Neural cell (in vitro differentiated cells): Measurements from ENCODE around the gene NGLY1. TPM values are rescaled to one million over a fixed set of nuclear protein-coding genes. Genes with fewer than 3 reads are reported as not detected.
A peak's percentile ranks its signal among the peaks of the same experiment; 100 is the strongest.

ENCODE experiments used
- H2AFZ ChIP-seq: fragments of 200-600, 300-800 bp; sonication (generic), shearing (Covaris generic); 2 replicates; pipeline ENCODE4 v1.6.0; 2014; ENCODE audit warnings: low read depth, mild to moderate bottlenecking, antibody characterized with exemption, low read length, moderate library complexity
- H3F3A ChIP-seq: fragments of 200-600 bp; shearing (Covaris generic); 2 replicates; pipeline ENCODE4 v1.6.1; 2016; ENCODE audit warnings: mild to moderate bottlenecking, moderate library complexity, mixed read lengths, antibody characterized with exemption, low read length; ENCODE audit not compliant: insufficient read depth, poor library complexity, severe bottlenecking
- H3K27ac ChIP-seq: fragments of 200-600, 300-800 bp; sonication (generic), shearing (Covaris generic); 2 replicates; pipeline ENCODE4 v1.5.1; 2014; ENCODE audit warnings: mild to moderate bottlenecking, low read length, moderate library complexity
- H3K27me3 ChIP-seq: fragments of 300-800, 200-600 bp; sonication (generic), shearing (Covaris generic); 2 replicates; pipeline ENCODE4 v1.6.0; 2014; ENCODE audit warnings: mild to moderate bottlenecking, low read depth, low read length, moderate library complexity; ENCODE audit not compliant: insufficient read depth
- H3K36me3 ChIP-seq: fragments of 300-800, 200-600 bp; sonication (generic), shearing (Covaris generic); 2 replicates; pipeline ENCODE4 v1.5.1; 2014; ENCODE audit warnings: mild to moderate bottlenecking, antibody characterized with exemption, low read length, moderate library complexity; ENCODE audit not compliant: insufficient read depth
- H3K4me2 ChIP-seq: fragments of 300-800, 200-600 bp; sonication (generic), shearing (Covaris generic); 2 replicates; pipeline ENCODE4 v1.6.0; 2014; ENCODE audit warnings: mild to moderate bottlenecking, low read length
- H3K4me3 ChIP-seq: fragments of 300-800, 200-600 bp; sonication (generic), shearing (Covaris generic); 2 replicates; pipeline ENCODE4 v1.5.1; 2014; ENCODE audit warnings: mild to moderate bottlenecking, low read length, moderate library complexity
- H3K79me2 ChIP-seq: fragments of 200-600 bp; shearing (Covaris generic); replicated peaks from 2 replicates; pipeline ENCODE4 v1.6.0; 2014; ENCODE audit warnings: mild to moderate bottlenecking, low read length, moderate library complexity; ENCODE audit not compliant: insufficient read depth
- H3K9ac ChIP-seq: fragments of 300-800, 200-600 bp; sonication (generic), shearing (Covaris generic); 2 replicates; pipeline ENCODE4 v1.6.1; 2016; ENCODE audit warnings: mild to moderate bottlenecking, low read length, mixed read lengths
- H3K9me2 ChIP-seq: fragments of 200-600 bp; shearing (Covaris generic); 2 replicates; pipeline ENCODE4 v1.6.1; 2016; ENCODE audit warnings: mild to moderate bottlenecking, low read length, mixed read lengths; ENCODE audit not compliant: insufficient read depth
- H3K9me3 ChIP-seq: fragments of 200-600, 300-800 bp; sonication (generic), shearing (Covaris generic); 2 replicates; pipeline ENCODE4 v1.6.1; 2016; ENCODE audit warnings: mild to moderate bottlenecking, mixed run types, low read length, moderate library complexity, mixed read lengths
- H4K20me1 ChIP-seq: fragments of 200-600 bp; shearing (Covaris generic); 2 replicates; pipeline ENCODE4 v1.6.1; 2016; ENCODE audit warnings: mild to moderate bottlenecking, mixed run types; ENCODE audit not compliant: insufficient read depth
- EP300 ChIP-seq: fragments of 450-650 bp; conservative IDR thresholded peaks from 2 replicates; pipeline ENCODE4 v1.6.1; 2014; ENCODE audit warnings: antibody characterized with exemption, mild to moderate bottlenecking, moderate library complexity; ENCODE audit not compliant: poor library complexity, severe bottlenecking
- EZH2 ChIP-seq: fragments of 200-600, 300-800 bp; shearing (Covaris generic), sonication (generic); IDR thresholded peaks from 2 replicates; pipeline ENCODE4 v1.6.1; 2014; ENCODE audit warnings: antibody characterized with exemption, low read length, borderline replicate concordance, mild to moderate bottlenecking; ENCODE audit not compliant: insufficient read depth, poor library complexity, severe bottlenecking
- MXI1 ChIP-seq: fragments of 450-650 bp; conservative IDR thresholded peaks from 2 replicates; pipeline ENCODE4 v1.6.1; 2014; ENCODE audit warnings: antibody characterized with exemption, mild to moderate bottlenecking; ENCODE audit not compliant: poor library complexity, severe bottlenecking
- POLR2AphosphoS5 ChIP-seq: IDR thresholded peaks from 2 replicates; pipeline ENCODE4 v1.6.1; 2012
- RAD21 ChIP-seq: fragments of 450-650 bp; conservative IDR thresholded peaks from 2 replicates; pipeline ENCODE4 v1.6.1; 2014; ENCODE audit warnings: antibody characterized with exemption, mild to moderate bottlenecking, moderate library complexity
- SMC3 ChIP-seq: fragments of 450-650 bp; conservative IDR thresholded peaks from 2 replicates; pipeline ENCODE4 v1.6.1; 2014; ENCODE audit warnings: antibody characterized with exemption, mild to moderate bottlenecking, moderate library complexity; ENCODE audit not compliant: poor library complexity
- TAF1 ChIP-seq: IDR thresholded peaks from 2 replicates; pipeline ENCODE4 v1.6.1; 2012; ENCODE audit warnings: low read depth
- polyA plus RNA-seq: library from polyadenylated mRNA; depleted of rRNA; stranded (reverse); fragments of >200 nt; gene quantifications from 2 replicates; pipeline ENCODE4 v1.2.3, GENCODE V29; 2014
- TF ChIP-seq, protein P1 (sequence below): fragments of 450-650 bp; IDR thresholded peaks from 2 replicates; pipeline ENCODE4 v1.5.1; 2014; ENCODE audit warnings: antibody characterized with exemption, mild to moderate bottlenecking, moderate library complexity; ENCODE audit not compliant: poor library complexity, severe bottlenecking
- TF ChIP-seq, protein P2 (sequence below): IDR thresholded peaks from 2 replicates; pipeline ENCODE4 v1.6.1; 2012; ENCODE audit warnings: borderline replicate concordance

Gene NGLY1
- polyA plus RNA-seq, 1 donor from 2014 or later = 22.0 TPM

DNA sequence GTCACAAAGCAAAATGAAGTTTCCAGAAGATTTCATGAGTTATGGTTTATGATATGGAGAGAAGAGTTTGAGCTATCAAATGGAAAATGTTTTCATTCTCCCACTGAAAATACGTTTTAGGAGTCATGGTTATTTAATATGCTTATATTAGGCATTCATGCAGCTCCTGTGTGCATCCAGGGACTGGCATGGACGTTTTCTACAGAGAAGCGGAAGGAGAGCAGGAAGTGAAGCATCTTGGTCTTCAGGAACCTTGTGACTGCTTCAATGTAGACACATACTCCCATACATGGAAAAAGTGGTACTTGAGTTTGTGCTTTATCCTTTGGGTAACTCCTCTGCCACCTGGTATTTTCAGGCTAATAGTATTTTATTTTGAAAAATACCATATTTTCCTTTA is 75.2 kb downstream of the NGLY1 start:
- H4K20me1 ChIP-seq = no peaks in the 10 kb centered on the region
- no peaks in the 10 kb centered on the region for H3K79me2 ChIP-seq
- H3K27me3 ChIP-seq = no peaks in the 10 kb centered on the region
- H3K4me3 ChIP-seq = no peak overlapping the region
- H3K9me2 ChIP-seq = no peaks in the 10 kb centered on the region
- no peak overlapping the region for H3K4me2 ChIP-seq
- no peaks in the 10 kb centered on the region for H3K9me3 ChIP-seq
- no peak for TF ChIP-seq POLR2AphosphoS5
- no peak overlapping the region for H3K27ac ChIP-seq
- H3F3A ChIP-seq = no peaks in the 10 kb centered on the region
- H2AFZ ChIP-seq = no peak overlapping the region
- H3K36me3 ChIP-seq = no peaks in the 10 kb centered on the region
- H3K9ac ChIP-seq = no peak overlapping the region

DNA sequence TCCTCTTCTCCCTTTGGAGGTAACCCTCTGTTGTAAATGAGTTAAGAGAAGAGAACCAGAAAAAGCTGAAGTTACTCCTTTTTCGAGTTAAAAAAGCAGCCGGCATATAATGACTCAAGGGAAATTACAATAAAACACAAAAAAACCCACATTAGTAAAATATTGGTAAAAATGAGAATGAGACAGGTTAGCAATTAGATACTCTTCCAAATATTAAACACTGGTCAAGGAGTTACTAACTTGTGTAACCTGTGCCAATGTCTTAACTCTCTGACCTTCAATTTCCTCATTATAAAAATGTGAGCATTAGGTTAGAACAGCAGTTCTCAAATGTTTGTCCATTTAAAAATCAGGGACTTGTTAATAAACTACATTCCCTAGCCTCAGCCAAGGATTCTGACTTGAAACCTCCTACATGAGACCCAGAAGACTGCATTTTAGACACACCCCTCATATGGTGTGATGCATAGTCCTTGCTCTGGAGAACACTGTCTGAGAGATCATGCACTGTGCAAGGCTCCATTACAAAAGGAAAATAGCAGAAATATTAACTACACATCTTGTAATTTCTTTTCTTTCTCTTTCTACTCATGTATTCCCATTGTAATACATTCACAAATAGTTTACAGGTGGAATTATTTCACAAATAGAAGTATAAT is 75.8 kb downstream of the NGLY1 start:
- H3K4me3 ChIP-seq = no peak overlapping the region
- H3K27ac ChIP-seq = no peak overlapping the region
- no peaks in the 10 kb centered on the region for H3K36me3 ChIP-seq
- no peak overlapping the region for H2AFZ ChIP-seq
- H3F3A ChIP-seq = no peaks in the 10 kb centered on the region
- no peaks in the 10 kb centered on the region for H4K20me1 ChIP-seq
- H3K79me2 ChIP-seq = no peaks in the 10 kb centered on the region
- no peak overlapping the region for H3K4me2 ChIP-seq
- no peaks in the 10 kb centered on the region for H3K9me2 ChIP-seq
- no peak overlapping the region for H3K9ac ChIP-seq
- TF ChIP-seq, protein P1, sequence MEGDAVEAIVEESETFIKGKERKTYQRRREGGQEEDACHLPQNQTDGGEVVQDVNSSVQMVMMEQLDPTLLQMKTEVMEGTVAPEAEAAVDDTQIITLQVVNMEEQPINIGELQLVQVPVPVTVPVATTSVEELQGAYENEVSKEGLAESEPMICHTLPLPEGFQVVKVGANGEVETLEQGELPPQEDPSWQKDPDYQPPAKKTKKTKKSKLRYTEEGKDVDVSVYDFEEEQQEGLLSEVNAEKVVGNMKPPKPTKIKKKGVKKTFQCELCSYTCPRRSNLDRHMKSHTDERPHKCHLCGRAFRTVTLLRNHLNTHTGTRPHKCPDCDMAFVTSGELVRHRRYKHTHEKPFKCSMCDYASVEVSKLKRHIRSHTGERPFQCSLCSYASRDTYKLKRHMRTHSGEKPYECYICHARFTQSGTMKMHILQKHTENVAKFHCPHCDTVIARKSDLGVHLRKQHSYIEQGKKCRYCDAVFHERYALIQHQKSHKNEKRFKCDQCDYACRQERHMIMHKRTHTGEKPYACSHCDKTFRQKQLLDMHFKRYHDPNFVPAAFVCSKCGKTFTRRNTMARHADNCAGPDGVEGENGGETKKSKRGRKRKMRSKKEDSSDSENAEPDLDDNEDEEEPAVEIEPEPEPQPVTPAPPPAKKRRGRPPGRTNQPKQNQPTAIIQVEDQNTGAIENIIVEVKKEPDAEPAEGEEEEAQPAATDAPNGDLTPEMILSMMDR = no peak
- TF ChIP-seq, protein P2, sequence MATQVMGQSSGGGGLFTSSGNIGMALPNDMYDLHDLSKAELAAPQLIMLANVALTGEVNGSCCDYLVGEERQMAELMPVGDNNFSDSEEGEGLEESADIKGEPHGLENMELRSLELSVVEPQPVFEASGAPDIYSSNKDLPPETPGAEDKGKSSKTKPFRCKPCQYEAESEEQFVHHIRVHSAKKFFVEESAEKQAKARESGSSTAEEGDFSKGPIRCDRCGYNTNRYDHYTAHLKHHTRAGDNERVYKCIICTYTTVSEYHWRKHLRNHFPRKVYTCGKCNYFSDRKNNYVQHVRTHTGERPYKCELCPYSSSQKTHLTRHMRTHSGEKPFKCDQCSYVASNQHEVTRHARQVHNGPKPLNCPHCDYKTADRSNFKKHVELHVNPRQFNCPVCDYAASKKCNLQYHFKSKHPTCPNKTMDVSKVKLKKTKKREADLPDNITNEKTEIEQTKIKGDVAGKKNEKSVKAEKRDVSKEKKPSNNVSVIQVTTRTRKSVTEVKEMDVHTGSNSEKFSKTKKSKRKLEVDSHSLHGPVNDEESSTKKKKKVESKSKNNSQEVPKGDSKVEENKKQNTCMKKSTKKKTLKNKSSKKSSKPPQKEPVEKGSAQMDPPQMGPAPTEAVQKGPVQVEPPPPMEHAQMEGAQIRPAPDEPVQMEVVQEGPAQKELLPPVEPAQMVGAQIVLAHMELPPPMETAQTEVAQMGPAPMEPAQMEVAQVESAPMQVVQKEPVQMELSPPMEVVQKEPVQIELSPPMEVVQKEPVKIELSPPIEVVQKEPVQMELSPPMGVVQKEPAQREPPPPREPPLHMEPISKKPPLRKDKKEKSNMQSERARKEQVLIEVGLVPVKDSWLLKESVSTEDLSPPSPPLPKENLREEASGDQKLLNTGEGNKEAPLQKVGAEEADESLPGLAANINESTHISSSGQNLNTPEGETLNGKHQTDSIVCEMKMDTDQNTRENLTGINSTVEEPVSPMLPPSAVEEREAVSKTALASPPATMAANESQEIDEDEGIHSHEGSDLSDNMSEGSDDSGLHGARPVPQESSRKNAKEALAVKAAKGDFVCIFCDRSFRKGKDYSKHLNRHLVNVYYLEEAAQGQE = no peak
- no peak for TF ChIP-seq TAF1
- TF ChIP-seq MXI1 = no peak
- TF ChIP-seq RAD21 = no peak
- TF ChIP-seq EZH2 = no peak
- TF ChIP-seq POLR2AphosphoS5 = no peak
- TF ChIP-seq SMC3 = no peak
- no peak for TF ChIP-seq EP300
- no peaks in the 10 kb centered on the region for H3K9me3 ChIP-seq
- no peaks in the 10 kb centered on the region for H3K27me3 ChIP-seq

DNA sequence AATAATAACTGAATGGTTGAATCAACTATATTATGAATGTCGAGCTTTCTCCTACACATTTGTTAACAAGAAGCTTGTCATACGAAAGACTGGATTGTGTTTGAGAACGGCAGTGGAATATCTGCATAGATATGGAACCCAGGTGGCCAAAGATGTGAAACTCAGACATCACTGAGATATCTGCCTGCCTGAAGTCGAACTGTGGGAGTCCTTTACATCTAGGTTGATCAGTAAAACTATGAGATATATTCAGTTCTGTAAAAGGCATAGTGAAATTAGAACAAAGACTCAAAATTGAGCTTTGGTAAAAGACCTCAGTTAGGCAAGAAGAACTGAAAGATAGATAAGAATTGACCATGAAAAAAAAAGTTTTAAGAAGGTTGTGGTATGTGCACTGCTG is 77.0 kb downstream of the NGLY1 start:
- Histone ChIP-seq H3K36me3 (no peaks in the 10 kb centered on the region), H3K9me3 (no peaks in the 10 kb centered on the region), H4K20me1 (no peaks in the 10 kb centered on the region), H3K4me3 (no peak overlapping the region), H3K27me3 (no peaks in the 10 kb centered on the region), H3K79me2 (no peaks in the 10 kb centered on the region), H3K9me2 (no peaks in the 10 kb centered on the region), H2AFZ (no peak overlapping the region), H3F3A (no peaks in the 10 kb centered on the region), H3K27ac (peak overlapping the region; percentile 14), H3K9ac (no peak overlapping the region), H3K4me2 (no peak overlapping the region)
- TF ChIP-seq EP300 = no peak
- no peak for TF ChIP-seq MXI1
- TF ChIP-seq, protein P2 = no peak
- TF ChIP-seq SMC3 = no peak
- TF ChIP-seq POLR2AphosphoS5 = no peak
- no peak for TF ChIP-seq TAF1
- TF ChIP-seq, protein P1 = no peak
- TF ChIP-seq RAD21 = no peak
- TF ChIP-seq EZH2 = no peak
